ENCODE data around the gene MYOCD. TPM values are rescaled to one million over a fixed set of nuclear protein-coding genes. Genes with fewer than 3 reads are reported as not detected.
A peak's percentile ranks its signal among the peaks of the same experiment; 100 is the strongest.

The MYOCD gene
- total and polyA plus RNA-seq, 8 donors, result 1.4 to 61.4 (median 14.0) TPM

DNA sequence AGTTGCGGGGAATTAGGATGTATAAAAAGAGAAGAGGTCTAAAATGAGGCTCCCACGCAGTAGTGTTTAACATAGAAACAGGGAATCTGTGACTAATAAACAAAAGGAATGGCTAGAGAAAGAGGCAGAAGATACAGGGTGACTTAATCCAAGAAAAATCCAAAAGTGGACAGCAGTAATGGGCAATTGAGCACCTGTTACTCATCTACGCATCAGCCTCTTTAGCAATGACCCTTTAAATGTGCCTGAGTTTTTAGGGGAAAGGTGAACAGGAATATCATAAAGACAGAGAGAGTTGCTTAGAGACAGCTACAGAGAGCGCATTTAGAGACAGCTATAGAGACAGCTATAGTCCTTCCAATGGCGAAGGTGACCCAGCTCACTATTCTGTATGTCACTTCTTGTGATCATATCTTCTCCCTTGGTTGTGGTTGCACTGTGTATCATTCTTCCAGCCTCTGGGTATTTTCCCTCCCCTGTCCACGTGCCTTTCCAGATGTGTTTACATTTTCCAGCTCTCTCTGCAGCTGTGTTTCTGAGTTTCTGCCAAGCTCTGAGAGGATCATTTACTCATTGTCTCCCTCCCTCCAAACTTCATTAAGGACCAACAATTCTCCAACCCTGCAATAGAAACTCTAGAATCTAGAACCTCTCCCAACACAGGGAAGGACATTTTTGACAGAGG, 61.5 kb downstream of the MYOCD start:
- Histone ChIP-seq H3K9me3 (no peaks in the 10 kb centered on the region), H3K4me1 (peaks cover 10 to 36% (median 22%) of the 10 kb centered on the region in 4 donors), H3K27me3 (no peaks in the 10 kb centered on the region), H3K36me3 (no peaks in the 10 kb centered on the region), H3K27ac (peak overlapping the region in 3 of 5 donors; percentile 43 to 57 (median 51)), H3K4me3 (no peak overlapping the region)
- intact Hi-C loops (cut with DNase I; ENCODE audit: low total_unique reads), result no loop called here
- DNase-seq, result peak in 1 of 2 donors; percentile 83
- peak in 2 of 3 donors; percentile 30 to 62 for TF ChIP-seq POLR2AphosphoS5 (IDR thresholded peaks at IDR 0.05)
- TF ChIP-seq EP300 (IDR thresholded peaks at IDR 0.05), result no peak
- 56 to 74% (median 69%) methylated on average over 6 of the region's 6 CpGs for WGBS, 5 donors

DNA sequence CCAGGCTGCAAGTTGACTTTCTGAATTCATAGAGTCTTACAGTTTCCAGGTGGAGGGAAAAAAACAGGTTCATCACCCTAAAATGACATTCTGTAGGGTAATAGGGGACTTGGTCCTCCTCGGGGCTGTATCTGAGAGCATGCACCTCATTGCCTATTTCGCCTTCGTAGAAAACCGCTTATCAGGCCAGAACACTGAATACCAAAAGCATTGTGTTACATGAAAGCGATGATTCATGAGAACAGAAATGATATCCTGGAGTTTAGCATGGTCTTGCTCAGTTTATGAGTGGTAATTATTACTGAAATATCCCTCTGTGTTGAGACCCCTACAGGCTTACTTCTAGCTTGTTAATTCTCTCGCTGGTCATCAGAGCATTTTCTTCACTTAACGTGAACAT, 62.2 kb downstream of the MYOCD start:
- Histone ChIP-seq H3K36me3 (no peaks in the 10 kb centered on the region), H3K27ac (peak overlapping the region in 2 of 5 donors; percentile 57 to 66), H3K4me1 (peaks cover 10 to 37% (median 23%) of the 10 kb centered on the region in 4 donors), H3K9me3 (no peaks in the 10 kb centered on the region), H3K4me3 (no peak overlapping the region), H3K27me3 (no peaks in the 10 kb centered on the region)
- intact Hi-C loops (cut with DNase I; ENCODE audit: low total_unique reads), result no loop called here
- no peak for DNase-seq
- 73 to 90% (median 84%) methylated on average over 7 of the region's 7 CpGs for WGBS, 5 donors
- TF ChIP-seq POLR2AphosphoS5 (IDR thresholded peaks at IDR 0.05), result no peak
- no peak for TF ChIP-seq POLR2A (IDR thresholded peaks at IDR 0.05)
- TF ChIP-seq, protein P1, sequence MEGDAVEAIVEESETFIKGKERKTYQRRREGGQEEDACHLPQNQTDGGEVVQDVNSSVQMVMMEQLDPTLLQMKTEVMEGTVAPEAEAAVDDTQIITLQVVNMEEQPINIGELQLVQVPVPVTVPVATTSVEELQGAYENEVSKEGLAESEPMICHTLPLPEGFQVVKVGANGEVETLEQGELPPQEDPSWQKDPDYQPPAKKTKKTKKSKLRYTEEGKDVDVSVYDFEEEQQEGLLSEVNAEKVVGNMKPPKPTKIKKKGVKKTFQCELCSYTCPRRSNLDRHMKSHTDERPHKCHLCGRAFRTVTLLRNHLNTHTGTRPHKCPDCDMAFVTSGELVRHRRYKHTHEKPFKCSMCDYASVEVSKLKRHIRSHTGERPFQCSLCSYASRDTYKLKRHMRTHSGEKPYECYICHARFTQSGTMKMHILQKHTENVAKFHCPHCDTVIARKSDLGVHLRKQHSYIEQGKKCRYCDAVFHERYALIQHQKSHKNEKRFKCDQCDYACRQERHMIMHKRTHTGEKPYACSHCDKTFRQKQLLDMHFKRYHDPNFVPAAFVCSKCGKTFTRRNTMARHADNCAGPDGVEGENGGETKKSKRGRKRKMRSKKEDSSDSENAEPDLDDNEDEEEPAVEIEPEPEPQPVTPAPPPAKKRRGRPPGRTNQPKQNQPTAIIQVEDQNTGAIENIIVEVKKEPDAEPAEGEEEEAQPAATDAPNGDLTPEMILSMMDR (IDR thresholded peaks at IDR 0.05), result no peak
- no peak for TF ChIP-seq EP300 (IDR thresholded peaks at IDR 0.05)

- 76 to 94% (median 87%) methylated on average over 5 of the region's 5 CpGs for WGBS, 5 donors
- intact Hi-C loops (cut with DNase I; ENCODE audit: low total_unique reads), result no loop called here
- H3K36me3 ChIP-seq, result no peaks in the 10 kb centered on the region
- H3K27me3 ChIP-seq, result no peaks in the 10 kb centered on the region
- DNase-seq, result no peak
- H3K9me3 ChIP-seq, result no peaks in the 10 kb centered on the region
- no peak overlapping the region for H3K4me3 ChIP-seq
- no peak for TF ChIP-seq EP300 (IDR thresholded peaks at IDR 0.05)
- TF ChIP-seq POLR2A (IDR thresholded peaks at IDR 0.05), result no peak
- TF ChIP-seq, protein P1 (IDR thresholded peaks at IDR 0.05), result no peak
- no peak for TF ChIP-seq POLR2AphosphoS5 (IDR thresholded peaks at IDR 0.05)
- H3K4me1 ChIP-seq, result peaks cover 10 to 37% (median 23%) of the 10 kb centered on the region in 4 donors
- H3K27ac ChIP-seq, result peak overlapping the region in 2 of 5 donors; percentile 66 to 83
Measured at GRCh38 chr17:12729086-12729485, 63.4 kb downstream of the MYOCD start.

GRCh38 chr17:12730421-12730820, 64.7 kb downstream of the MYOCD start:
- peak overlapping the region; percentile 26 to 83 (median 66) for H3K27ac ChIP-seq
- TF ChIP-seq POLR2AphosphoS5 (IDR thresholded peaks at IDR 0.05) (no peak), EP300 (IDR thresholded peaks at IDR 0.05) (no peak), POLR2A (IDR thresholded peaks at IDR 0.05) (no peak)
- TF ChIP-seq, protein P1 (IDR thresholded peaks at IDR 0.05), result no peak

More at GRCh38 chr17:12730421-12730820, 64.7 kb downstream of the MYOCD start:
- intact Hi-C loops (cut with DNase I; ENCODE audit: low total_unique reads), result no loop called here
- Histone ChIP-seq H3K9me3 (no peaks in the 10 kb centered on the region), H3K36me3 (no peaks in the 10 kb centered on the region), H3K4me1 (peaks cover 10 to 37% (median 23%) of the 10 kb centered on the region in 4 donors), H3K27me3 (no peaks in the 10 kb centered on the region), H3K4me3 (no peak overlapping the region)
- WGBS, 5 donors, result 78 to 86% (median 84%) methylated on average over 5 of the region's 5 CpGs
- DNase-seq, result no peak

Data from stomach (tissue), 9 donors.